Neural crest cell (in vitro differentiated cells): ENCODE results near the gene SPTLC3. TPM values are rescaled to one million over a fixed set of nuclear protein-coding genes. Genes with fewer than 3 reads are reported as not detected.

ENCODE experiments used
- DNase-seq: peaks from one replicate; pipeline ENCODE4 v3.0.0; 2021; ENCODE audit warnings: low read depth, mixed read lengths, low spot score
- H3K27ac Mint-ChIP-seq: one replicate; pipeline ENCODE4 v1.8.0; 2021; ENCODE audit warnings: mild to moderate bottlenecking, mixed read lengths; ENCODE audit not compliant: unreplicated experiment
- H3K27me3 Mint-ChIP-seq: 2 replicates; pipeline ENCODE4 v1.8.0; 2021; ENCODE audit warnings: low read depth, mild to moderate bottlenecking, mixed read lengths
- H3K36me3 Mint-ChIP-seq: 2 replicates; pipeline ENCODE4 v1.8.0; 2021; ENCODE audit warnings: low read depth, mild to moderate bottlenecking, mixed read lengths
- H3K4me1 Mint-ChIP-seq: 2 replicates; pipeline ENCODE4 v1.8.0; 2021; ENCODE audit warnings: mixed read lengths
- H3K4me3 Mint-ChIP-seq: one replicate; pipeline ENCODE4 v1.8.0; 2021; ENCODE audit warnings: mild to moderate bottlenecking, mixed read lengths
- H3K9me3 Mint-ChIP-seq: 2 replicates; pipeline ENCODE4 v1.8.0; 2021; ENCODE audit warnings: mixed read lengths
- total RNA-seq: library from RNA; stranded (reverse); gene quantifications from 2 replicates; pipeline ENCODE4 v1.2.1, GENCODE V29; 2021
- TF ChIP-seq, protein P1 (sequence below): fragments of 200-600 bp; sonication (generic); conservative IDR thresholded peaks from 2 replicates; pipeline ENCODE4 v1.5.0; 2021; ENCODE audit warnings: antibody characterized with exemption, mild to moderate bottlenecking

SPTLC3 gene
- total RNA-seq, 1 donor from 2014 or later: 0.33 TPM

DNA sequence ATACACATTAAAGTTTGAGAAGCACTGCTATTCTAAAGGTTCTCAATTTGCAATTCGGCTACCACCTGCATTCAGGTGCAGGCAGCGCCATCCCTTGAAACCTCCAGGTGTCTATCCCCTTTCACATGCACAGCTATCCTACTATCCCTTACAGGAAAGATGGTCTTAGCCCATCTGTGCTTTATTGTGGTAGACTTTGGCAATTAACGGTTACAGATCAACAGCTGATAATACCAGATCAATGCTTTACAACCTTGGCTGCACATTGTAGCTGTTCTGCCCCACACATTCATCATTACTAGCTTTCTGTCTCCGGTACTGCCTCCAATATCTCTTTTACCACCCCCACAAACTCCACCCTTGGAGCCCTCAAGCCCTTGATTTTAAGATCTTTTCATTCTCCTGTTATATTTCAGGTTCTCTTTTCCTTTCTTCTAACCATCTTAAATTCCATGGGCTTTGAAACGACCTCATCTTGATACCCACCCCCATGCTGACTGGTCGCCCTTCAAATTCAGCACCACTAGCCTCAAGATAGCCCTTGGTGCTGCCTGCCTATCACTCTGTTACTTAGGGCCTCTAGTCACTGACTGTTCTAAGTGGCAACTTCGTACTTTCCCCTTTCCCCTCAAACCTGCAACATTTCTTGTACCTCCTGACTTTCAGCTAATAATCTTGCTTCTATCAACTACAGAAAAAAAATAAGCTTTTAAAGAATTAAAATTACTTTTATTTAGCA, 50.8 kb downstream of the SPTLC3 start:
- no peaks in the 10 kb centered on the region for H3K27me3 Mint-ChIP-seq
- no peak overlapping the region for H3K4me3 Mint-ChIP-seq
- TF ChIP-seq, protein P1, sequence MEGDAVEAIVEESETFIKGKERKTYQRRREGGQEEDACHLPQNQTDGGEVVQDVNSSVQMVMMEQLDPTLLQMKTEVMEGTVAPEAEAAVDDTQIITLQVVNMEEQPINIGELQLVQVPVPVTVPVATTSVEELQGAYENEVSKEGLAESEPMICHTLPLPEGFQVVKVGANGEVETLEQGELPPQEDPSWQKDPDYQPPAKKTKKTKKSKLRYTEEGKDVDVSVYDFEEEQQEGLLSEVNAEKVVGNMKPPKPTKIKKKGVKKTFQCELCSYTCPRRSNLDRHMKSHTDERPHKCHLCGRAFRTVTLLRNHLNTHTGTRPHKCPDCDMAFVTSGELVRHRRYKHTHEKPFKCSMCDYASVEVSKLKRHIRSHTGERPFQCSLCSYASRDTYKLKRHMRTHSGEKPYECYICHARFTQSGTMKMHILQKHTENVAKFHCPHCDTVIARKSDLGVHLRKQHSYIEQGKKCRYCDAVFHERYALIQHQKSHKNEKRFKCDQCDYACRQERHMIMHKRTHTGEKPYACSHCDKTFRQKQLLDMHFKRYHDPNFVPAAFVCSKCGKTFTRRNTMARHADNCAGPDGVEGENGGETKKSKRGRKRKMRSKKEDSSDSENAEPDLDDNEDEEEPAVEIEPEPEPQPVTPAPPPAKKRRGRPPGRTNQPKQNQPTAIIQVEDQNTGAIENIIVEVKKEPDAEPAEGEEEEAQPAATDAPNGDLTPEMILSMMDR: no peak
- no peak for DNase-seq
- no peaks in the 10 kb centered on the region for H3K9me3 Mint-ChIP-seq
- no peaks in the 10 kb centered on the region for H3K4me1 Mint-ChIP-seq
- no peaks in the 10 kb centered on the region for H3K36me3 Mint-ChIP-seq
- no peak overlapping the region for H3K27ac Mint-ChIP-seq

DNA sequence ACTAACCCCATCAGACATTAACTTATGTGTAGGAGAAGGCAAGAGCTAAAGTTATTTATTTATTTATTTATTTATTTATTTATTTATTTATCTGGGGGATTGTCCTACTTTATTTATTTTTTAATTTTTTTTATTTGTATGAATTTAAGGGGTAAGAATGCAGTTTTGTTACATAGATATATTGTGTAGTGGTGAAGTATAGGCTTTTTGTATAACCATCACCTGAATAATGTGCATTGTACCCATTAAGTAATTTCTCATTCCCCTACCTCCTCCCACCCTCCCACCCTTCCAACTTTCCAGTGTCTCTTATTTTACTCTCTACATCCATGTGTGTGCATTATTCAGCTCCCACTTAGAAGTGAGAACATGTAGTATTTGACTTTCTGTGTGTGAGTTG, 51.6 kb downstream of the SPTLC3 start:
- no peak for DNase-seq
- no peak overlapping the region for H3K4me3 Mint-ChIP-seq
- H3K36me3 Mint-ChIP-seq: no peaks in the 10 kb centered on the region
- H3K27ac Mint-ChIP-seq: no peak overlapping the region
- H3K4me1 Mint-ChIP-seq: no peaks in the 10 kb centered on the region
- TF ChIP-seq, protein P1: no peak
- H3K9me3 Mint-ChIP-seq: no peaks in the 10 kb centered on the region
- no peaks in the 10 kb centered on the region for H3K27me3 Mint-ChIP-seq

DNA sequence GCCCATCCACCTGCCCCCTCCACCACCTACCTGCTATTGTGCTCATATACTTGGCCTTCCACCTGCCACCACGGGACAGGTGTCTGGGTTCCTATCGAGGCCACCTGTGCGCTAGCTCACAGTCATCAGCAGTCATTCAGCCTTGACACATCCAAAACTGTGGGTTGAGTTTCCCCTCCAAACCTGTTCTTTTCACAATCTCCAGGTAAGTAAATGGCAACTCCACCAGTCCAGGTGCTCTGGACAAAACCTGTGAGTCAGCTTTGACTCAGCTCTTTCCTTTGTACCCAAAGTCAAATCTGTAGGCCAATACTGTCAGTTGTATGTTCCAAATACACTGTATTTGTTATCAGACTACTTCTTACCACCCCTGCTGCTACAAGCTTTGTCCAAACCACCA, 52.6 kb downstream of the SPTLC3 start:
- no peaks in the 10 kb centered on the region for H3K4me1 Mint-ChIP-seq
- H3K27me3 Mint-ChIP-seq: no peaks in the 10 kb centered on the region
- no peak overlapping the region for H3K27ac Mint-ChIP-seq
- H3K4me3 Mint-ChIP-seq: no peak overlapping the region
- no peak for DNase-seq
- H3K9me3 Mint-ChIP-seq: no peaks in the 10 kb centered on the region
- H3K36me3 Mint-ChIP-seq: no peaks in the 10 kb centered on the region
- TF ChIP-seq, protein P1: no peak

DNA sequence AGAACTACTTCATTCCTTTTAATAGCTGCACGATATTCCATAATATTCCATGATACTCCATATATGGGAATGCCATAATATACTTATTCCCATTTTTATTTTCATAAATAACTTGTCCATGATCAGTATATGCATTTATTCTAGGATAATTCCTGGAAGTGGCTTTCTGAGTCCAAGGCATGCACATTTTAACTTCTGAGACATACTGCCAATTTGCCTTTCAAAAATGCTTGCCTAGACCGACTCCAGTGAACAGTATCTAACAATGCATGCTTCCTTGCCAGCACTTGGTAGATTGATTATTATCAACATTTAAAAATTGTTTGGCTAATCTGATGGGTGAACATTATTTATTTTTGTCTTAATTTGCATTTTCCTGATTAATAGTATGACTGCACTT, 54.0 kb downstream of the SPTLC3 start:
- DNase-seq: no peak
- TF ChIP-seq, protein P1: no peak
- Mint-ChIP-seq H3K9me3 (peaks cover 7% of the 10 kb centered on the region), H3K4me3 (no peak overlapping the region), H3K36me3 (peaks cover 3% of the 10 kb centered on the region), H3K27ac (no peak overlapping the region), H3K27me3 (no peaks in the 10 kb centered on the region), H3K4me1 (no peaks in the 10 kb centered on the region)

DNA sequence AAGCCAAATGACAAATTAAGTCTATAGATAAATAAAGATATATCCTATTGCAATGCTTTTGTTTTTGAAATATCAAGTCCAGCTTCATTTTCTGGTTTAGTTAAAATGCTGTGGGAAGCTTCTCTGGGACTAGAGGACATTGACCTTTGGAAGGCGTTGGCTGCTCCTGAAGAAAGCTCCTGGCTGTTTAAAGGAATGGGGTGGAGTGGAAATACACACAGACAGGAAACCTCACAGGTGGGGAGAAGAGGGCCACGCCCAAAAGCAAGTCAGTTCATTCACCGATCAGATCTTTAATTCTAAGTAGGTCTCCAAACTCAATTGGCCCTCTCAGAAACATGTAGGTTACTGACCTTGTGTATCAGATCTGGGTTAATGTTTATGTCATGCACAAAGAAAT, 59.6 kb downstream of the SPTLC3 start:
- H3K4me3 Mint-ChIP-seq: no peak overlapping the region
- H3K9me3 Mint-ChIP-seq: peaks cover 10% of the 10 kb centered on the region
- H3K4me1 Mint-ChIP-seq: no peaks in the 10 kb centered on the region
- TF ChIP-seq, protein P1: no peak
- peaks cover 3% of the 10 kb centered on the region for H3K27me3 Mint-ChIP-seq
- H3K36me3 Mint-ChIP-seq: peaks cover 3% of the 10 kb centered on the region
- H3K27ac Mint-ChIP-seq: no peak overlapping the region
- no peak for DNase-seq
